Activated T-cell treated with anti-CD3 and anti-CD28 coated beads for 4 hours (primary cell): ENCODE results near the gene ACADS.

Experiments used
- DNase-seq: peaks from one replicate; pipeline ENCODE4 v3.0.0-alpha.2; 2020

ACADS gene

DNA sequence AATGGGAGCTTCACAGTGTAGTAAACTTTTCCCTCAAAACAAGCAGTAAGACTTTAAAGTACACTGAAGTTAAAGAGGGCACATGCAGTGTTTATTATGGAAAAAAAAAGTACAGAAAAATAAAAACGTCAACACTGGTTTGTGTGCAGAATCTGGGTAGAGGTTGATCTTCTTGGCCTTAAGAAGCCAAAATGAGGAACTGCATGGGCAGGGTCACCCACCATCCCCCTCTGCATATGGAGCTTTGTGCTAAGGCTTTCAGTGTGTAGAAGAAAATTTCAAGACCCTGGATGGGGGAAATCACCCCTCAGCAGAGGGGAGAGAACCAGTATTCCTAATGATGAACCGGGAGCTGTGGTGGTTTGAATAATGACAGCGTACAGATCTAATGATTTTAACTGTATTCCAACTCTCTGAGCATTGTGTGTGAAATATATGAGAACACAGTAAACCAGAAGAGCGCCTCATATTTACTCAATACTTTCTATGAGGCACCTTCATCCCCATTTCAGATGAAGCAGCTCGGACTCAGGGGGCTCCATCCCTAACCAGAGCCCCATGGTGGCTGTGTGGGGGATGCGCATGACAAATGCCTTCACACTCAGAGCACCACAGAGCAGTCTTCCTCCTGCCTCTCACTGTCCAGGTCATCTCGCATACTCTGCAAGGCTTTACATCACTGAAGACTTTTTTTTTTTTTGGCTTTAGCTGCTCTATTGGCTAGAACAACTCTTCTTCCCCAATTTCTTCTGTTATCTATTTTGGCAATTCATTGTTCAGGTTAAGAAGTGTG, 33.4 kb downstream of the ACADS start:
- DNase-seq, result no peak

- DNase-seq, result no peak
Measured at GRCh38 chr12:120759591-120760348, 34.1 kb downstream of the ACADS start.

DNA sequence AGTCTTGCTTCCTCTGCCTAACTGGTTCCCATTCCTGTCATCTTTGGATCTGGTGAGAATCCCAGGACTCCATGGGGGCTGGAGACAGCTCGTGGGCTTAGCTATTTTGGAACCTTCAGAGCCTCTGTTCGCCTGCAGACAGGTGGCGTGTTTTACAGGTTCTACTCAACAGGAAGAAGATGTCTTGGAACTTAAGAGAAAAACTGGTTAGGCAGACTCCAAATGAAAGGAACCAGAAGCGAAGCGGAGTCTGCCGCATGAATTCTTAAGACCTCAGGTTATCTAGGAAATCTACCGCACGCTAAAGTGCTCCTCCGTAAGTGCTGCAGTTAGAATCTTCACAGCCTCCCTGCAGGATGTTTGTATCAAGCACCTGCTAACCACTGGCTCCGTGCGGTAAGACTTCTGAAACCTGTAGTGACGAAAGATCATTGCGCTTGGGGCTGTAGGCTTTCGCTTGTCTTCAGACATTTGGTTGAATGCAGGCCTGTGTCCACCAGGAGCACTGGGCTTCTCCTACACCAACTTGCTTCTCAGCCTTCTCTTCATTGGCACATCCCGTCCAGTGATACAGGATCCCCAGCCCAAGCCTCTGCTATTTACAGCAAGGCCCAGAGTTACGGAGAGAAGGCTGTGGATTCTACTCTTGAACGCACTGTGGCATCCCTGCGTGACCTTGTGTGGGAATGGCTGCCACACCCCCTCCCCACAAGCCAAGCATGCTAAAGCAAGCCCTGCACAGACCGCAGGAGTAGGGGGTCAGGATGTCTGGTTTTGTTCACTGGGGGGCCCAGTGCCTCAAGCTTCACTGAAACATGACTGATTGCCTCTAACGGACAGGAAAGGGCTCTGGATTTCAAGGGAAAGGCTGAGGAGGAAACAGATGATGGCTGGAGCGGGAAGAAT, 35.0 kb downstream of the ACADS start:
- DNase-seq, result no peak

- DNase-seq, result no peak
Measured at GRCh38 chr12:120761519-120761934, 35.9 kb downstream of the ACADS start.

- no peak for DNase-seq
Measured at GRCh38 chr12:120762086-120762485, 36.5 kb downstream of the ACADS start.

- no peak for DNase-seq
Measured at GRCh38 chr12:120763250-120763649, 37.6 kb downstream of the ACADS start.

DNA sequence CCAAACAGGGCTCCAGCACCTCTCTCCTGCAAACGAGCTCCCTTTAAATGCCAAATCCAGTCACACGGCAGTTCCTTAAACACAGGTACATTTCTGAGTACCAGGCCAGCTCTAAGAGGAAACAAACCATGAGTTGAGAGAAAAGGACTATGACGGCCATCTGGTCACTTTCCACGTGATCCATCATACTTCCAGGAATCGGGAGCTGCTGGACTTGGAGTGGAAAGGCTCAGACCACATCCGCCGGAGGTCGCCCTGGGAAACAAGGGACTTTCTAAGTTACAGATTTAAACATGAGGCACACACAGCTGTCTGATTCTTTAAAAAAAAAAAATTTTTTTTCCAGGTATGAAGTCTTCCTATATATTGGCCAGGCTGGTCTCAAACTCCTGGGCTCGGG, 39.2 kb downstream of the ACADS start:
- no peak for DNase-seq

DNA sequence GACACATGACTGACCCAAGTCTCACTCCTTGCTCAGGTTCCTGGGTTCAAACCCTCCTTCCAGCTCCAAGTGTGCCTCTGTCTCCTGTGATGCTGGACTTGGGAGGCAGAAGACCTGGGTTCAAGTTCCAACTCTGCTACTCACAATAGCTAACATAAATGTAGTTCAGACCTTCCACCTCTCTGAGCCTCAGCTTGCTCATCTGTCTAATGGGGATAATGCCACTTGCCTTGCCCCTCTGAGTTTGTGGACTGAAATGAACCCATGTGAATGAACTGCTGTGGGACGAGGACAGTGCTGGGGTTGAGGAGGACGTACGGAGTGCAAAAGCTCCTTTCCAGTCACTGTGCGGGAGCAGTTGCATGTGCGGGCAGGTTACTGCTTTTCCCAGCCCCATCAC, 40.9 kb downstream of the ACADS start:
- no peak for DNase-seq

DNA sequence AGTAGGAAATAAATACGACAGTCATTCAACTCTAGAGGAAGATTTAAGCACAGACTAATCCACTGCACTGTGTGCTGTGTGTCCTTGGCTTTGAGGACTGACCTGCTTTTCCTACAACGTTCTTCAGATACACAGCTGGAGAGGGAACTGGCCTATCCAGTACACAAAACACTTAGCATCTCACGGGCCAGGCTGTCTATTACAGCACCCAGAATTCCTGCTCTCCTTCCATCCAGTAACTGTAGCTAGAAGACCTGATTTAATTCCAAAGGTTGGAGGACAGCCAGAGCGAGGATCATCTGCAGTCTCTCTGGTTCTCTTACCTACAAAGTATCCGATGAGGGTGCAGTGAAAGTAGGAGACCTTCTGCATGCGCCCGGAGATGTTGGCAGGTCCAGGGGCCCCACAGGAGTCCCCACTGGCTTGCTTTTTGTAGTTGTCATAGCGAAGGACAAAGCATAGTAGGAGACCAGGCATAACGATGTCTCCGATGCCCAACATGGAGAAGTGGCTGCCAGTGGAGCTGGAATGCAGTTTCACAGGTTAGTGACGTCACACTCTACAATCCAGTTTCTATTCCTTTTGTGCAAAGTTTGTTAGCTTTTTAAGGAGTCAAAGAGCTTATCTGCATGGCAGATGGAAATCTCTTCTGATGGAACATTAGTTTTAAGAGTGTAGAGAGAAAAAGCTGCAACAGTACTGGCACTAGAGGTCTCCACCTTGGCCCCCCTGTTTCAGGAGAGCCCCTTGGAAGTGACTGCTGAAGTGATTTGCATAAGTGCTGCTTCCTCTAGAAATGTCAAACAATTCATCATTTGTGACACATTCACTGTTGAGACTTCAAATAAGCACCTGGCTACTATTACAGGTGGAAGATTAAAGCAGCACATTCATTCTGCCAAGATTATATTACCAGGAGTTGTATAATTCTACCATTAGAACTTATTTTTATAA, 41.7 kb downstream of the ACADS start:
- DNase-seq, result no peak

DNA sequence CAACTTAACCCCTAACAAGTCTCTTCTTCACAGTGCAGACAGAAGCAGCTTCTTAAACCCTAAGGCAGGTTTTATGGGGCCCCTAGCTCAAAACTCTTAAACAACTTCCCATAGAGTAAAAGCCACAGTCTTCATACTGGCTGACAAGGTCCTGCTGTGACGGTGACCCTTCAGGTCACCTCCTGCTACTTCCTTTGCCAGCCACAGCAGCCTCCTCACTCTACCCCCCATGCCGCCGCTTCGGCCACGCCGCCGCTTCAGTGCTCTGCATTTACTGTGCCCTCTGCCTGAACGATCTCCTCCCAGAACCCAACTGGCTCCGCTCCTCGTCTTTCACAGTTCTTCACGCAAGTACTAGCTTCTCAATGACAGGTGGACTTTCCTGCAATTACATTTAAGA, 45.5 kb downstream of the ACADS start:
- no peak for DNase-seq

GRCh38 chr12:120774169-120774916, 48.7 kb downstream of the ACADS start:
- no peak for DNase-seq

GRCh38 chr12:120775862-120776552, 50.4 kb downstream of the ACADS start:
- no peak for DNase-seq

- DNase-seq, result no peak
Measured at GRCh38 chr12:120783197-120783596, 57.6 kb downstream of the ACADS start.

GRCh38 chr12:120784804-120785203, 59.2 kb downstream of the ACADS start:
- DNase-seq, result no peak

- no peak for DNase-seq
Measured at GRCh38 chr12:120787889-120788288, 62.3 kb downstream of the ACADS start.
